HG02798 (cell line): ENCODE data around the gene RPL19.
"Not testable (repeated sequence)": the region's sequence is repeated elsewhere in the genome, so short reads cannot be mapped to it uniquely, and the experiment has no call there.

ENCODE experiments used
- ATAC-seq: cut with Tn5 transposase; IDR thresholded peaks from one replicate; pipeline ENCODE4 v1.9.1; 2021; ENCODE audit warnings: mild to moderate bottlenecking; ENCODE audit not compliant: unreplicated experiment, poor library complexity

RPL19 gene

DNA sequence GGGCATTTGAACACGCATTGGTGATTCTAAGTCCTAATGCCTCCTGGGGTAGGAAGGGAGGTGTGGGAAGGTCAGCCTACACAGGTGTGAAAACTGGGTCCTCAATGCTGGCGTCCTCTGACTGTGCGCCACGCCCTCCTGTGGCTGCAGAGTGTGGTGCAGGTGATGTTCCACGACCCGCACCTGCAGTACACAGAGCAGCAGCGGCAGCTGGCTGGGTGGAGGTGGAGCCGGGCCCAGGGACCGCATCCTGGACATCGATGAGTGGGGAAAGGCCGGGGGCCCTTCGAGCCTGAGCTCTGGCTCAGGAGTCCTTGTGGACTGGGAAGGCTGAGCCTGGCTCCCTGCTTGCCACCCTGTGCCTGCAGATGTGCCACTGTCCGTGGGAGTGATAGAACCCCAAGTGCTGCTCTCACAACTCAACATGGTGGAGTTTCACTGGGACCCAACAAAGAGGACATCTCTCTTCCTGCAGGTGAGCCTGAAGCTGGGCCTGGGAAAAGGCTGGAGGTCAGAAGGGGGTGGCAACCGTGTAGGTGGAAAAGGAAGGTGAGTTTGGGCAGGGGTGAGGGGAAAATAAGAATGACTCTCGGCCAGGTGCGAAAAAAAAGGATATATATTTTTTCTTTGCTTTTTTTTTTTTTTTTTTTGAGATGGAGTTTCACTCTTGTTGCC, 39.7 kb downstream of the RPL19 start:
- peak; percentile 60 for ATAC-seq

DNA sequence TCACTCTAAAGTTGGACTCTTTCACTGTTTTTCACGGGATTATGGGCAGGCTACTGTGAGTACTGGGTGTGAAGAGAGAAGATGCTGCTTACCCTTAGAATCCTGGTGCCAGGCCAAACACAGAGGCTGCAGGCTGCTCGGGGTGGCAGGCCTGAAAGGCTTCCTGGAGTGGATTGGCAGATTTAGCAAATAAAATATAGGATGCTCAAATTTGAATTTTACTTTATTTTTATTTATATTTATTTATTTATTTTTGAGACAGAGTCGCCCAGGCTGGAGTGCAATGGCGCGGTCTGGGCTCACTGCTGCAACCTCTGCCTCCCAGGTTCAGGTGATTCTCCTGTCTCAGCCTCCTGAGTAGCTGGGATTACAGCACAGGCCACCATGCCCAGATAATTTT, 40.5 kb downstream of the RPL19 start:
- no peak for ATAC-seq

DNA sequence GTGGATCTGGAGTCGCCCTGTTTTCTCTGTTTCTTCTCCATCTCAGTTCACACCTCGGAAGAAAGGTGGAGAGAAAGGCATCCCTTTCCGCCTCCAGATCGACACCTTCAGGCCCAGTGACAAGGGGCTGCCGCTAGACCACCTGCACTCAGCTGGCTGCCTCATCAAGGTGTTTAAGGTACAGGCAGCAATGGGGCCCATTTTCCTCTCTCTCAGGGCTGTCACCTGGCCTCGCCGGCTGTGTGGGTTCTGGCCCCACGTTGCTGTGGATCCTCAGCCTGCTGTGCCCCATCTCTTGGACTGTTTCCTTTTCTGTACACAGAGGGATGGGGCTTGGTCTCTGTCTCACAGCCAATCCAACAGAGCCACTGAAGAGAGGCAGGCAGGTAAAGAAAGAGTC, 43.1 kb downstream of the RPL19 start:
- no peak for ATAC-seq

DNA sequence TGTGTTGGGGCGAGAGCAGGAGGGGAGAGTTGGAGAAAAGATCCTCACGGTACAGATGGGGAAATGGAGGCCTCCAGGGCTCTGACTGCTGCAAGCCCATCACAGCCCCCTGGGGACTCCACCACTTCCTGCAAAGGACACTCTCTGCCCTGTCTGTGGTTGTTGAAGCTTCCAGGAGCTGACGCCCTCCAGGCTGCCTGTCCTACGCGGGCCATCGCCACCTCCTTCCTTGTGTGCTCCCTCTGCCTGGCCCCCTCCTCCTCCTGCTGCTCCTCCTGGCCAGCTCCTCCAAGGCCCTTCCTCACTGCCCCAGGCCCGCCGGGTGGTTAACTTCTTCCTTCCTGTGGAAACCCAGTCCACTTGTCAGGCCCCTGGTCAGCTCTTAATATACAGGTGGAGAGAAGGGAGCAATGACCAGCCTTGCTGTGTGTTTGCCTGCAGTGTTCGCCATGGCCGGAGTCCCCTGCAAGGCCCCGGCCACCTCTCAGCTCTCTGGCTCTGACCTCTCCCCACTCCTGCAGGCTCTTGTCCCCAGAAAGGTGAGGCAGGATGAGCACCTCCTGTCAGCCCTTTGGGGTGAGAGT, 44.0 kb downstream of the RPL19 start:
- peak; percentile 7 for ATAC-seq

DNA sequence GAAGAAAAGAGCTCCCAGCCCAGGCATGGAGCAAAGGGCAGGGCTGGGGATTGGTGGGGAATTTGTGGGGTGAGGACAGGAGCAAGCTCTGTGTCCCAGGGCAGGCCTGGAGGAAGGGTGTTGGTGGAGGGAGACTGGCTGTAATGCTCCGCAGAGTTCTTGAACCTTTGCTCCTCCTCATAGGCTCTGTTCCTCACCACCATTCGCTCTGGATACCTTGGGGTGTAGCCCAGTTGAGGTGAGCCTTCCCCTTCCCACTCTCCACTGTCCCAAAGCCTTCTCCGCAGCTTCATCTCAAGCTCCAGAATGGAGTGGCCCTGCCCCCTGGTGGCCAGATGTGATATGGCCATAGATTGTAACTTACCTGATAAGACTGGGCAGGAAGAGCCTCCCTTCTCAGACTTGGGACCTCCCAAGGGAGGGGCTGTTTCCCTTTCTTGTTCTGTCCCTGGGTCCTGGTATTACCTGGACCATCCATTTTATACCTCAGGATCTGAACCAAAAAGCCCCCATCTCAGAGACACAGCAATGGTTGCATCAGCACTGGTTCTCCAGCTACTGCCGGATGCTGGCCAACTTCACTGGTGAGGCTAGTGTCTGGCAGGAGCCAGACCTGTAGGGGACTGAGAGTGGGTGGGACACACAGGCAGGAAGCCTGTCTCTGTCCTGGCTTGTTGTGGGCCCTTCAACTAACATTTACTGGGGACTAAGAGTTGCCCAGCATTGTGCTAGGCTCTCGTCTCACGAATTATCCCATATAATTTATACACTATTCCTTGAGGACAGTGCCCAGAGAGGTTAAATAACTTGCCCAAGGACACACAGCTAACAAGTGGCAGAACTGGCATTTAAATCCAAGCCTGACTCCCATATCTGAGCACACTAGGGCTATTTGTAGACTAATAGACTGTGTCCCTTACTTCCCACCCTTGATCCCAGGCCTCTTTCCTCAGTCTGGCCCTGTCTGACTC, 44.8 kb downstream of the RPL19 start:
- peak; percentile 64 for ATAC-seq

DNA sequence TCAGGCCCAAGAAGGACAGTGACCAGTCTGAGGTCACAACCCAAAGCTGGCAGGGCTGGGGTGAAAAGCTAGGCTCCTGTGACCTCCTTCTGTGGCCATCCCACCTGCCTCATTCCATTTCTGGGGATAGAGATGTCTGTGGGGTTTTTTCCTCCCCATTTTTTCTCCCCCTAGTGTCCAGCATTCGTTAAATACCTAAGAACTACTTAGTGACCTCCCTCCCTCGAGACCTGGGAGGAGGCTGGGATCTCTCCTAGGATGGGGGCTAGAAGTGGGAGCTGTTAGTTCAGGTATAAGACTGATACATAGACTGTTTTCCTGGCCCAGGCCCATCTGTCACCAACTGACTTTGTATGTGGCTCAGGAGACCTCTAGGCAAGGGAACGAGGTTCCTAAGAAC, 46.2 kb downstream of the RPL19 start:
- ATAC-seq: no peak

DNA sequence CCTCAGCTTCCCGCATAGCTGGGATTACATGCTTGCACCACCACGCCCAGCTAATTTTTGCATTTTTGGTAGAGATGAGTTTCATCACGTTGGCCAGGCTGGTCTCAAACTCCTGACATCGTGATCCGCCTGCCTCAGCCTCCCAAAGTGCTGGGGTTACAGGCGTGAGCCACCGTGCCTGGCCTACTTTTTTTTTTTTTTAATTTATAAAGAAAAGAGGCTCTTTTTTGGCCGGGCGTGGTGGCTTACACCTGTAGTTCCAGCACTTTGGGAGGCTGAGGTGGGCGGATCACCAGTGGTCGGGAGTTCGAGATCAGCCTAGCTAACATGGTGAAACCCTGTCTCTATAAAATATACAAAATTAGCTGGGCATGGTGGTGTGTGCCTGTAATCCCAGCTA, 50.0 kb downstream of the RPL19 start:
- not testable (repeated sequence) for ATAC-seq

DNA sequence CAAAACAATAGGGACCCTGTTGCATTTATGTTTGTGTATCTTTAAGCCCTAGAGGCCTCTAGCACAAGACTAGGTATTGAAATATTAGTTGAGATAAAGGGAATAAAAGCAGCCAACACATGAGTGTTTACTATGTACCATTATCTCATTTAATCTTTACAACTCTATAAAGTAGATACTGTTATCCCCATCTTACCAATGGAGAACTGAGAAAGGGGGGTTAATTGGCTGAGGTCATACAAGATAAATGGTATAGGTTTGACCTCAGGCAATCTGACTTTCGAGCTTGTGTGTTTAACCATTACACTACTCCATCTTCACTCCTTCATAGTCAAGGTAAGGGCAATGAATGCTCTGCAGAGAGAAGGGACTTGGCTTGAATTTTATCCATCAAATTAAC, 51.9 kb downstream of the RPL19 start:
- no peak for ATAC-seq

DNA sequence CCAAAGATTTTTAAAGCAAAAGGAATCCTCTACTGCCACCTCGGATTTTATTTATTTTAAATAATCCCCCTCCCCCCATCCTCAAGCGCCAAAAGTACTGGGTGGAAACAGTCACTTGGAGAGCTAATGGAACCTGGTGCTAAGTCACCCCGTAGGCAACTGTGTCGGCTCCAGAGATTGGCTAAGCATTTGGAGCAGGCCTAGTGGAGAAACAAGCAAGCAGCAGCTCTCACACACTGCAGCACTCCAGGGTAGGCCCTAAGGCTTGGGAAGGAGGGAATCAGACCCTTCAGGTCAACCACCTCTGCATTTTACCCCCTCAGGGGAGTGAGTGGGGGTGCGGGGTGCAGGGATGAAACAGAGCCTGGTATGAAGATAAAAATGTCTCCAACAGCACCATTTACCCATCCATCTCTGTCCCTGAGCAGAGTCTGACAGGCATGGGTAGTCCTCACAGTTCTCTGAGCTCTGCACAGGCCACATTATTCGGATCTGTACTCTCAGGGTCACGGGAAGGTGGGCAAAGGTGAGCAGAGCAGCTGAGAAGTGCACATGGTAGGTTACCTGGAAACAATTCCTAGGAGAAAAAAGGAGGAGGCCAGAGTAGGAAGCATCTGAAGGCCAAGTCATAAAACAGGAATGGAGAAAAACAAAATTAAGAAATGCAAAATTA, 52.8 kb downstream of the RPL19 start:
- no peak for ATAC-seq
